ENCODE measurements around the gene NEURL1B. TPM values are rescaled to one million over a fixed set of nuclear protein-coding genes. Genes with fewer than 3 reads are reported as not detected.
A peak's percentile ranks its signal among the peaks of the same experiment; 100 is the strongest.

NEURL1B gene
- total RNA-seq, 2 experiments from 2014 or later, result 0.08 to 0.16 TPM

DNA sequence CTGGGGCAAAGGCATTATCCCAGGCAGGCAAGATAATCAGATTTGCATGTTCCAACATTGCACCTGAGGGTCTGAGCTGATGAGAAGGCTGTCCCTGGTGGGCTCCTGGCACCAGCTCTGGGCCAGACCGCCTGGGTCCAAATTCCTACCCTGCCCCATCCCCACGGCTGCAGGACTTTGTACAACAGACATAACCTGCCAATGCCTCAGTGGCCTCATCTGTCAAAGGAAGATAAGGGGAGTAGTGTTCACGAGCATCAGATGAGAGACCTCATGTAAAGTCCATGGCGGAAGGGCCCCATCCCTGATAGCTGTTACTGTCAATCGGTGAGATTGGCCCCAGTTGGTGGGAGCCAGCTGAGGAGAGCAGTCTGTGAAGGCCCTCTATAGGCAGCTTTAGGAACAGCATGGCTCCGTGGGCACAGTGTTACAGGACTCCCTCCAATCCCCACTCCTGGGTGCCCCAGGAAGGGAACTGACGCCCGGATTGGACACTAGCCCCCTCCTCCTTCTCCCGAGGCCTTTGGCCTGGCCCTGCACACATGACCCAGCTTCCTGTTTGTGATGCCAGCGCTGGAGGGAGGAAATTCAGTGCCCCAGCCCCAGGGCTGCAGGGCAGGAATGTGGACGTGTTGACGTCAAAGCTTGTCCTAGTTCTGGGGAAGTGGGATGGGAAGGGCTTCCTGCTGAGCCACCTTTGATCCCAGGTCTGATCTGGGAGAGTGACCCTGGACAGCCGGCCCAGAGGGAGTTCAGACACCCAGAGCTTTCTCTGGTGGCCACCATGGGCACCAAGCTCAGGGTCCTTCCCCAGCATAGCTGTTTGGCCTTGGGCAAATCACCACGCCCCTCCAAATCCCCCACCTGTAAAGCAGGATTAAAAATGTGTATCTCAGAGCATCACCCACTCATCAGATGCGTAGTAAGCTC is 73.7 kb downstream of the NEURL1B start:
- intact Hi-C loops (cut with DNase I, micrococcal nuclease), result loop anchor here (5.0 to 10.0 kb wide), 9 partner anchors 118 to 858 kb away; partner anchors contain the start of genes CREBRF (in 1 of the 2) and ERGIC1 (in 1 of the 2)
- CTCF ChIA-PET, result interaction anchor here (0.7 to 7.7 kb wide), 20 partner anchors 8 to 244 kb away, joined by 3 to 99 read pairs (median 4); partner anchors contain the start of genes DUSP1 and RPL26L1

GRCh38 chr5:172715421-172715780 is 74.3 kb downstream of the NEURL1B start:
- CTCF ChIA-PET, result interaction anchor here (0.9 to 7.7 kb wide), 15 partner anchors 8 to 244 kb away, joined by 3 to 99 read pairs (median 5); partner anchors contain the start of genes DUSP1 and RPL26L1
- intact Hi-C loops (cut with DNase I, micrococcal nuclease), result loop anchor here (5.0 to 10.0 kb wide), 6 partner anchors 122 to 619 kb away; partner anchors contain the start of gene CREBRF (in 1 of the 2)
- ATAC-seq (ENCODE audit: poor library complexity) (no peak), DNase-seq (no peak)
- no peak for TF ChIP-seq CTCF (IDR thresholded peaks at IDR 0.05)
- Histone ChIP-seq H3K9me3 (ENCODE audit: control insufficient read depth in 1 of 2, insufficient read depth in 1 of 2, low read length in 2 of 2) (no peaks in the 10 kb centered on the region), H3K4me3 (ENCODE audit: low read length) (no peak overlapping the region), H3K27me3 (ENCODE audit: control insufficient read depth in 1 of 2, insufficient read depth in 2 of 2, low read length in 2 of 2) (no peaks in the 10 kb centered on the region), H3K36me3 (ENCODE audit: insufficient read depth, low read length) (no peaks in the 10 kb centered on the region), H3K4me1 (ENCODE audit: insufficient read depth, low read length) (peaks cover 29% of the 10 kb centered on the region), H3K27ac (ENCODE audit: low read depth in 1 of 2, low read length in 2 of 2) (no peak overlapping the region)
- H3K27ac Mint-ChIP-seq, result no peak overlapping the region
- no peaks in the 10 kb centered on the region for H3K9me3 Mint-ChIP-seq
- POLR2A ChIA-PET, result interaction anchor here (0.8 to 3.4 kb wide), 6 partner anchors 50 to 268 kb away, joined by 3 to 49 read pairs (median 4); partner anchors contain the start of genes ATP6V0E1 and DUSP1
- H3K27me3 Mint-ChIP-seq, result peaks cover 4% of the 10 kb centered on the region
- H3K36me3 Mint-ChIP-seq (ENCODE audit: low read depth), result no peaks in the 10 kb centered on the region
- no peak overlapping the region for H3K4me3 Mint-ChIP-seq
- H3K4me1 Mint-ChIP-seq (ENCODE audit: low read depth), result peaks cover 8% of the 10 kb centered on the region

More for the DNA sequence above, 73.7 kb downstream of the NEURL1B start:
- H3K36me3 ChIP-seq (ENCODE audit: insufficient read depth, low read length), result no peaks in the 10 kb centered on the region
- peak; percentile 80 for ATAC-seq (ENCODE audit: poor library complexity)
- DNase-seq, result peak; percentile 44 to 85 (median 62)
- POLR2A ChIA-PET, result interaction anchor here (0.7 to 3.4 kb wide), 9 partner anchors 50 to 269 kb away, joined by 3 to 49 read pairs (median 4); partner anchors contain the start of genes ATP6V0E1, DUSP1 and RPL26L1
- Mint-ChIP-seq H3K36me3 (ENCODE audit: low read depth) (no peaks in the 10 kb centered on the region), H3K27me3 (peaks cover 5% of the 10 kb centered on the region), H3K9me3 (no peaks in the 10 kb centered on the region), H3K4me1 (ENCODE audit: low read depth) (peaks cover 8% of the 10 kb centered on the region), H3K4me3 (no peak overlapping the region), H3K27ac (no peak overlapping the region)
- TF ChIP-seq CTCF (IDR thresholded peaks at IDR 0.05), result peak; percentile 81
- H3K9me3 ChIP-seq (ENCODE audit: control insufficient read depth in 1 of 2, insufficient read depth in 1 of 2, low read length in 2 of 2), result no peaks in the 10 kb centered on the region
- no peak overlapping the region for H3K4me3 ChIP-seq (ENCODE audit: low read length)
- no peak overlapping the region for H3K27ac ChIP-seq (ENCODE audit: low read depth in 1 of 2, low read length in 2 of 2)
- no peaks in the 10 kb centered on the region for H3K27me3 ChIP-seq (ENCODE audit: control insufficient read depth in 1 of 2, insufficient read depth in 2 of 2, low read length in 2 of 2)
- peaks cover 29% of the 10 kb centered on the region for H3K4me1 ChIP-seq (ENCODE audit: insufficient read depth, low read length)

DNA sequence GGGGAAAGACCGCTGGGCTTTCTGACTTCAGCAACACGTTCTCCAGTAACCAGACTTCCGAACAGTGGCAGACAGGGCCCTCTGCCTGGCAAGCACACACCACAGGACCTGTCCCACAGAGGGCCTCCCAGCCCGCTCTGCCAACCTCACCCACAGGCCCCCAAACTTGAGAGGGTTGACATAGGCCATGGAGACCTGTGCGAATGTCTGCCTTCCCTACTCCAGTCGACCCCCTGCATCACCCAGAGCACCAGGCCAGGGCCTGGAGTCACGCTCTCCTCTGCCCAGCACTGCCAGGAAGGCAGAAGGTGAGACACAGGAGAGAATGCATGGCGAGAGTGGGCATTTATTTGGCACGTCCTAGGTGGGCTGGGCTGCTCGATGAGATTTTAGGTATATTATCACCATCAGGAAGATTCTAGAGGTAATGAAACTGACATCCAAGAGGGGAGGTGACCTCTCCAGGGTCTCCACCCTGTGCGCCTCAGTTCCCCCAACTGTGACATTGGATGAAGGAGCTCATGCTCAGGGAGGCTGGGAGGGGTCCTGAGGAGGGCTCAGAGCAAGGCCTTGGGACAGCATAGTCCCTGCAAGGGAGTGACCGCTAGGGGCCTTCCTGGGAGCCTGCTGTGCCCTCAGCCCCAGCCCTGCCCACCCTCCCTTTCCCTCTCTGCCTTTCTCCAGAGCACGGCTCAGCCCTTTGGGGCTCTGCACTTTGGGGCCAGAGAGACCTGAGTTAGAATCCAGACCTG is 75.0 kb downstream of the NEURL1B start:
- peaks cover 33% of the 10 kb centered on the region for H3K4me1 ChIP-seq (ENCODE audit: insufficient read depth, low read length)
- no peak for TF ChIP-seq CTCF (IDR thresholded peaks at IDR 0.05)
- DNase-seq (no peak), ATAC-seq (ENCODE audit: poor library complexity) (no peak)
- no peak overlapping the region for H3K27ac ChIP-seq (ENCODE audit: low read depth in 1 of 2, low read length in 2 of 2)
- no peak overlapping the region for H3K4me3 ChIP-seq (ENCODE audit: low read length)
- no peaks in the 10 kb centered on the region for H3K36me3 ChIP-seq (ENCODE audit: insufficient read depth, low read length)
- intact Hi-C loops (cut with DNase I, micrococcal nuclease), result loop anchor here (2.0 to 10.0 kb wide), 9 partner anchors 47 to 619 kb away; partner anchors contain the start of gene CREBRF (in 1 of the 2)
- no peaks in the 10 kb centered on the region for H3K27me3 ChIP-seq (ENCODE audit: control insufficient read depth in 1 of 2, insufficient read depth in 2 of 2, low read length in 2 of 2)
- Mint-ChIP-seq H3K9me3 (no peaks in the 10 kb centered on the region), H3K27me3 (no peaks in the 10 kb centered on the region), H3K36me3 (ENCODE audit: low read depth) (no peaks in the 10 kb centered on the region), H3K27ac (no peak overlapping the region), H3K4me3 (no peak overlapping the region), H3K4me1 (ENCODE audit: low read depth) (peaks cover 8% of the 10 kb centered on the region)
- POLR2A ChIA-PET, result interaction anchor here (1.4 to 2.0 kb wide), 3 partner anchors 49 to 61 kb away, joined by 6 to 29 read pairs (median 8); partner anchors contain the start of gene DUSP1
- no peaks in the 10 kb centered on the region for H3K9me3 ChIP-seq (ENCODE audit: control insufficient read depth in 1 of 2, insufficient read depth in 1 of 2, low read length in 2 of 2)
- CTCF ChIA-PET, result interaction anchor here (0.6 to 1.6 kb wide), 13 partner anchors 19 to 216 kb away, joined by 3 to 25 read pairs (median 3); partner anchors contain the start of gene DUSP1
